ENCODE results near the gene DSE.

The DSE gene

DNA sequence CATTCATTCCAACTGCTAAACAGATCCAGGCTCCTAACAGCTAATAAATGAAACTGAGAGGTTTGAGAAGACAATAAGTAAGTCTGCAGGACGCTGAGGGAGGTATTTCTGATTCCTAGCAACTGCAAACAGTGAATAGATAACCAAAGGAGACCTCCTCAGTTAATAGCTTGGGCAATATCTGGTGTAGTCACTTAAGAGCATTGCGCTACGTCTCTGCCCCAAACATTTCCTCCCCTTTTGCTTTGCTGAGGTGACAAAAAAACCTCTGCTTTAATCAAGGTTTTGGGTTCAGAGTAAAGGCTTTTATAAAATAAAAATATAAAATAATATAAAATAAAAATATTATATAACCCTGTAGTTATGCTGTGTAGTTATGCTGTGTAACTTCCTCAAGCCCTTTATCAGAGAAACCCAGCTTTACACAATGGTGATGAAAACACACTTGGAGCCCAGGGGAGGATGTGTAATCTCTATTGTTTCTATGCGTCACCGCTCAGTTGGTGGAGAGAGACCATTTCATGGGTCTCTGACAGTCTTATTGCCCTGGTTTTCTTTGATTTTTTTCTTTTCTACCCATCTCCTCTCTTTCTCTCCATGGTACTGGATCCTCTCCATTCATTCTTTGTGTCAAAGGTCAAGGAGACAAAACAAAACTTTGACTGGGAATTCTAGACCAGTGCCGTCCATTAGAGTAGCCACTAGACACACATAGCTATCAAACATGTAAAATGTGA, 121.8 kb downstream of the DSE start:
- Mint-ChIP-seq H3K27me3 (ENCODE audit: low read depth, poor library complexity) (peaks cover 3% of the 10 kb centered on the region), H3K36me3 (ENCODE audit: low read depth) (no peaks in the 10 kb centered on the region), H3K4me3 (no peak overlapping the region), H3K9me3 (peaks cover 27% of the 10 kb centered on the region), H3K4me1 (no peaks in the 10 kb centered on the region), H3K27ac (no peak overlapping the region)
- TF ChIP-seq, protein P1, sequence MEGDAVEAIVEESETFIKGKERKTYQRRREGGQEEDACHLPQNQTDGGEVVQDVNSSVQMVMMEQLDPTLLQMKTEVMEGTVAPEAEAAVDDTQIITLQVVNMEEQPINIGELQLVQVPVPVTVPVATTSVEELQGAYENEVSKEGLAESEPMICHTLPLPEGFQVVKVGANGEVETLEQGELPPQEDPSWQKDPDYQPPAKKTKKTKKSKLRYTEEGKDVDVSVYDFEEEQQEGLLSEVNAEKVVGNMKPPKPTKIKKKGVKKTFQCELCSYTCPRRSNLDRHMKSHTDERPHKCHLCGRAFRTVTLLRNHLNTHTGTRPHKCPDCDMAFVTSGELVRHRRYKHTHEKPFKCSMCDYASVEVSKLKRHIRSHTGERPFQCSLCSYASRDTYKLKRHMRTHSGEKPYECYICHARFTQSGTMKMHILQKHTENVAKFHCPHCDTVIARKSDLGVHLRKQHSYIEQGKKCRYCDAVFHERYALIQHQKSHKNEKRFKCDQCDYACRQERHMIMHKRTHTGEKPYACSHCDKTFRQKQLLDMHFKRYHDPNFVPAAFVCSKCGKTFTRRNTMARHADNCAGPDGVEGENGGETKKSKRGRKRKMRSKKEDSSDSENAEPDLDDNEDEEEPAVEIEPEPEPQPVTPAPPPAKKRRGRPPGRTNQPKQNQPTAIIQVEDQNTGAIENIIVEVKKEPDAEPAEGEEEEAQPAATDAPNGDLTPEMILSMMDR (IDR thresholded peaks at IDR 0.05) = no peak
- no peak for DNase-seq
